GM23248 (cell line): ENCODE results near the gene IL1RAPL1. TPM values are rescaled to one million over a fixed set of nuclear protein-coding genes. Genes with fewer than 3 reads are reported as not detected.

Experiments used
- DNase-seq: peaks from one replicate; pipeline ENCODE4 v3.0.0-alpha.2; 2015
- H2AFZ ChIP-seq: fragments of 200-600 bp; sonication (generic); 2 replicates; pipeline ENCODE4 v1.6.1; 2016; ENCODE audit warnings: antibody characterized with exemption
- H3F3A ChIP-seq: fragments of 200-600 bp; sonication (generic); 2 replicates; pipeline ENCODE4 v1.6.1; 2016; ENCODE audit warnings: mild to moderate bottlenecking, antibody characterized with exemption, mixed run types; ENCODE audit not compliant: insufficient read depth
- H3K27ac ChIP-seq: fragments of 200-600 bp; sonication (generic); 2 replicates; pipeline ENCODE4 v1.5.1; 2016; ENCODE audit warnings: mild to moderate bottlenecking
- H3K27me3 ChIP-seq: fragments of 200-600 bp; sonication (generic); replicated peaks from 2 replicates; pipeline ENCODE4 v1.6.1; 2016; ENCODE audit warnings: mild to moderate bottlenecking; ENCODE audit not compliant: insufficient read depth
- H3K36me3 ChIP-seq: fragments of 200-600 bp; sonication (generic); 2 replicates; pipeline ENCODE4 v1.6.1; 2016; ENCODE audit warnings: low read depth, mild to moderate bottlenecking
- H3K4me1 ChIP-seq: fragments of 200-600 bp; sonication (generic); 2 replicates; pipeline ENCODE4 v1.6.1; 2016; ENCODE audit warnings: mild to moderate bottlenecking; ENCODE audit not compliant: insufficient read depth
- H3K4me2 ChIP-seq: fragments of 200-600 bp; sonication (generic); one replicate; pipeline ENCODE4 v1.6.1; 2016; ENCODE audit warnings: mild to moderate bottlenecking; ENCODE audit not compliant: unreplicated experiment
- H3K4me3 ChIP-seq: fragments of 200-600 bp; sonication (generic); 2 replicates; pipeline ENCODE4 v1.5.1; 2016; ENCODE audit warnings: mild to moderate bottlenecking
- H3K79me2 ChIP-seq: fragments of 200-600 bp; sonication (generic); 2 replicates; pipeline ENCODE4 v1.6.1; 2016; ENCODE audit warnings: mild to moderate bottlenecking; ENCODE audit not compliant: insufficient read depth
- H3K9ac ChIP-seq: fragments of 200-600 bp; sonication (generic); 2 replicates; pipeline ENCODE4 v1.6.1; 2016; ENCODE audit warnings: mild to moderate bottlenecking
- H3K9me2 ChIP-seq: fragments of 200-600 bp; sonication (generic); 2 replicates; pipeline ENCODE4 v1.6.1; 2016; ENCODE audit warnings: mixed run types, mild to moderate bottlenecking, moderate library complexity; ENCODE audit not compliant: insufficient read depth
- H3K9me3 ChIP-seq: fragments of 200-600 bp; sonication (generic); one replicate; pipeline ENCODE4 v1.6.1; 2017; ENCODE audit warnings: low read depth
- H4K20me1 ChIP-seq: fragments of 200-600 bp; sonication (generic); 2 replicates; pipeline ENCODE4 v1.6.0; 2016; ENCODE audit not compliant: insufficient read depth
- EZH2 ChIP-seq: fragments of 200-600 bp; sonication (generic); IDR thresholded peaks from 2 replicates; pipeline ENCODE4 v1.6.1; 2018; ENCODE audit warnings: antibody characterized with exemption, mild to moderate bottlenecking; ENCODE audit not compliant: insufficient read depth, poor library complexity, severe bottlenecking
- EZH2phosphoT487 ChIP-seq: fragments of 200-600 bp; sonication (generic); IDR thresholded peaks from 2 replicates; pipeline ENCODE4 v1.6.1; 2018; ENCODE audit warnings: antibody characterized with exemption, moderate library complexity, mild to moderate bottlenecking, low read depth; ENCODE audit not compliant: insufficient read depth
- WGBS, 2 experiments: methylation state at CpG; one replicate each; pipeline ENCODE4 v1.1.6; 2015 to 2017; ENCODE audit warnings: low lambda C conversion rate in 2 of 2, low coverage in 1 of 2; ENCODE audit errors: missing lambda C conversion rate in 2 of 2; 5-methylcytosine and 5-hydroxymethylcytosine counted together
- in situ Hi-C: fragments of 300-500 bp; cut with MboI; formaldehyde crosslinking; loops from 2 replicates; pipeline ENCODE4 v1.15.0; 2020
- polyA plus RNA-seq: library from polyadenylated mRNA; unstranded; fragments of >200 nt; fragmentation: Nextera tagmentation; extraction: Ambion mirVana; gene quantifications from 2 replicates; pipeline ENCODE4 v1.2.1, GENCODE V29; 2016
- total RNA-seq: library from RNA; depleted of rRNA; stranded (reverse); fragments of >200 nt; shearing (Covaris generic); gene quantifications from 2 replicates; pipeline ENCODE4 v1.2.3, GENCODE V29; 2014

The IL1RAPL1 gene
- total and polyA plus RNA-seq, 2 experiments from 2014 or later: not detected

DNA sequence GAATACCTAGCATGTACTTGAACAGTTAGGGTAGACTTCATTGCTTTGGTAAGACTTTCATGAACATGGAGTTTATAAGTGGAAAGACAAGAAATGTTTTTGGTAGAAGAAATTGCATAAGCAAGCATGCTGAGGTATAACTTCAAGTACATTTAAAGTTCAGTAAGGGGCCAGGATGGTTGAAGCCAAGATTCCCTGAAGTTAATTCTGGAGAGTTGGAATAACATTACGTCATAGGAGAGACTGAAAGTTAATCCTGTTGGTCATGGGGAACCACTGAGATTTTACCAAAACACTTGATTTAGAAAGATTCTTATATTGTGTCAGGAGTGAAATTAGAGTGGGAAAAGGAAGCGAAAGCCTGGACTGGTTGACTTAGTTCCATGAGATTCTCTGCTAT, 860.6 kb downstream of the IL1RAPL1 start:
- WGBS, 2 experiments: 14 to 20% methylated on average over 2 of the region's 2 CpGs
- no peak overlapping the region for H3K9ac ChIP-seq
- in situ Hi-C loops: no loop called here
- no peak overlapping the region for H2AFZ ChIP-seq
- no peaks in the 10 kb centered on the region for H3K9me3 ChIP-seq
- no peaks in the 10 kb centered on the region for H3F3A ChIP-seq
- H3K27me3 ChIP-seq: no peaks in the 10 kb centered on the region
- H3K4me2 ChIP-seq: no peak overlapping the region
- no peaks in the 10 kb centered on the region for H4K20me1 ChIP-seq
- no peak for DNase-seq
- no peak overlapping the region for H3K4me3 ChIP-seq
- no peak for TF ChIP-seq EZH2
- no peak for TF ChIP-seq EZH2phosphoT487
- H3K9me2 ChIP-seq: no peaks in the 10 kb centered on the region
- H3K4me1 ChIP-seq: no peaks in the 10 kb centered on the region
- no peak overlapping the region for H3K27ac ChIP-seq
- H3K79me2 ChIP-seq: no peaks in the 10 kb centered on the region
- no peaks in the 10 kb centered on the region for H3K36me3 ChIP-seq

DNA sequence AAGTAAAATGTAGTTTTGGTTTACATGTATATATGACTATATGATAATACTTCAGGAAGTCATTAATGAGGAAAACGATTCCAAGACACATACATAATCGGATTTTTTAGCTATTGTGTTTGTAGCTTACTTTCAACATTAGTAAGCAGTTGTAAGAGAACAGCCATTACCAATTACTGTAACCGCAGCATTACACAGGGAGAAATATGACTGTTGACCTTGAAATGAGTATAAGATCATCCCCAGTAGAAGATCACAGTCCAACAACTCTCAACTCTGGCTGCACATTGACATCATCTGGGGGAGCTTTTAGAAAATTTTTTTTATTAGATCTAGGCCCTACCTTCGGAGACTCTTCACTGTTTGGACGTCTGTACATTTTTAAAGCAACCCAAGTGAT, 866.1 kb downstream of the IL1RAPL1 start:
- Histone ChIP-seq H2AFZ (no peak overlapping the region), H3K79me2 (no peaks in the 10 kb centered on the region), H3K4me3 (no peak overlapping the region), H3K9me3 (no peaks in the 10 kb centered on the region), H3K9ac (no peak overlapping the region), H3K4me1 (no peaks in the 10 kb centered on the region), H3F3A (no peaks in the 10 kb centered on the region), H3K27me3 (no peaks in the 10 kb centered on the region), H3K4me2 (no peak overlapping the region), H3K27ac (no peak overlapping the region), H4K20me1 (no peaks in the 10 kb centered on the region), H3K36me3 (no peaks in the 10 kb centered on the region), H3K9me2 (no peaks in the 10 kb centered on the region)
- DNase-seq: peak; percentile 43
- 13 to 19% methylated on average over 5 of the region's 5 CpGs for whole genome bisulfite sequencing, 2 experiments
- TF ChIP-seq EZH2phosphoT487 (no peak), EZH2 (no peak)
- in situ Hi-C loops: no loop called here

DNA sequence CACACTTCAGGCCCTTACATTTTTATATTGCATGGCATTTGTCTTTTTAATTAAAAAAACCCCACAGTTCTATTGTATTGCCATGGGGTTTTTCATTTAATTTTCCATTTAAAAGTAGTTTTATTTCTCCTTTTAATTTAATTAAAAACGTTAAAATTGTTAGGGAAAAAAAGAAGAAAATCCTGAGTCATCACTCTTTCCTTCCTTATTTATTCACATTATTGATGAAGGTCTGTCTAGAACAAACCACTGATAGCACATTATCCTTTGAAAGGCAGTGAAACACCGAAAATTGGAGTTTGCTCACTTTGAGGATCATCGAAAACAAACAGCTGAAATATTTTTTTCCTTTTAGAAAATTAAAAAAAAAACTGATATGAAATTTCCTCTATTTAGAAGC, 868.5 kb downstream of the IL1RAPL1 start:
- H3K79me2 ChIP-seq: no peaks in the 10 kb centered on the region
- H3K4me3 ChIP-seq: no peak overlapping the region
- H3K4me2 ChIP-seq: no peak overlapping the region
- H3K4me1 ChIP-seq: no peaks in the 10 kb centered on the region
- no peak overlapping the region for H2AFZ ChIP-seq
- H3K9ac ChIP-seq: no peak overlapping the region
- WGBS, 2 experiments: 38 to 52% methylated on average over 3 of the region's 3 CpGs
- no peaks in the 10 kb centered on the region for H4K20me1 ChIP-seq
- no peak for DNase-seq
- H3K27me3 ChIP-seq: no peaks in the 10 kb centered on the region
- no peaks in the 10 kb centered on the region for H3F3A ChIP-seq
- TF ChIP-seq EZH2 (no peak), EZH2phosphoT487 (no peak)
- no peaks in the 10 kb centered on the region for H3K9me3 ChIP-seq
- H3K9me2 ChIP-seq: no peaks in the 10 kb centered on the region
- in situ Hi-C loops: no loop called here
- no peaks in the 10 kb centered on the region for H3K36me3 ChIP-seq
- no peak overlapping the region for H3K27ac ChIP-seq

DNA sequence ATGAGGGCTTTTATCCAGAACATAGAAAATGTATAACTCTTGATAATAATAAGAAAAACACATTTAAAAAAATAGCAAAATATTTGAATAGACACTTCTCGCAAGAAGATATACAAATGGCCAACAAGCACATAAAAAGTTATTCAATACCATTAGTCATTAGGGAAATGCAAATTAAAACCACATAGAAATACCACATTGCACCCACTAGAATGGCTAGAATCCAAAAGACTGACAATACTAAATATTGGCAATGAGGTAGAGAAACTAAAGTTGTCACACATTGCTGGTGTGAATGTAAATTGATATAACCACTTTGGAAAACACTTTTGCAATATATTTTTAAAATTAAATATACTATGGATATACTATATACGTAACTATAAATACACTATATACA, 873.8 kb downstream of the IL1RAPL1 start:
- no peaks in the 10 kb centered on the region for H3K9me3 ChIP-seq
- 33 to 50% methylated on average over 2 of the region's 2 CpGs for WGBS, 2 experiments

DNA sequence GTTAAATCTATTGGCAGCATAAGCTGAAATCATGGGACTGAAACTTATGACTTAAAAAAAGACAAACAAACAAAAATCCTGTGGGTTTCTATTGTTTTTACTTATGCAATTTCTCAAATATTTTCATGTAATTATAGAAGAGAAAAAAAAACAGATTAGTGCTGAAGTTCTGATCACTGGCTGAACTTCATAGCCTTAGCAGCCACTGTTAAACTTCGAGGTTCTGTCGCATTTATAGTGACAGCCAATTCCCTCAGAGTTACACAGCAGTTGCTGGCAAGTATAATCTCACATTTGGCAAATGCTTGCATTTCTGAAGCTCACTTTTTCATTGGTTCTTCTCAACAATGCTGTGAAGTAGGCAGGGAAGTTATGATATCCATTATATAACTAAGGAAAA, 879.2 kb downstream of the IL1RAPL1 start:
- H3K79me2 ChIP-seq: no peaks in the 10 kb centered on the region
- no peaks in the 10 kb centered on the region for H3K4me1 ChIP-seq
- in situ Hi-C loops: no loop called here
- H3K36me3 ChIP-seq: no peaks in the 10 kb centered on the region
- H3K27ac ChIP-seq: no peak overlapping the region
- H4K20me1 ChIP-seq: no peaks in the 10 kb centered on the region
- H3F3A ChIP-seq: no peaks in the 10 kb centered on the region
- no peak overlapping the region for H2AFZ ChIP-seq
- no peaks in the 10 kb centered on the region for H3K27me3 ChIP-seq
- no peak overlapping the region for H3K9ac ChIP-seq
- TF ChIP-seq EZH2 (no peak), EZH2phosphoT487 (no peak)
- peak; percentile 1 for DNase-seq
- H3K9me3 ChIP-seq: no peaks in the 10 kb centered on the region
- H3K4me3 ChIP-seq: no peak overlapping the region
- no peaks in the 10 kb centered on the region for H3K9me2 ChIP-seq
- no peak overlapping the region for H3K4me2 ChIP-seq
- WGBS, 2 experiments: 15 to 29% methylated on average over 2 of the region's 2 CpGs

More for the DNA sequence above, 873.8 kb downstream of the IL1RAPL1 start:
- Histone ChIP-seq H3F3A (no peaks in the 10 kb centered on the region), H2AFZ (no peak overlapping the region), H3K4me2 (no peak overlapping the region), H3K4me3 (no peak overlapping the region), H3K36me3 (no peaks in the 10 kb centered on the region), H3K4me1 (no peaks in the 10 kb centered on the region), H3K27me3 (no peaks in the 10 kb centered on the region), H3K79me2 (no peaks in the 10 kb centered on the region), H3K27ac (no peak overlapping the region), H3K9me2 (no peaks in the 10 kb centered on the region), H3K9ac (no peak overlapping the region), H4K20me1 (no peaks in the 10 kb centered on the region)
- DNase-seq: peak; percentile 1
- no peak for TF ChIP-seq EZH2phosphoT487
- TF ChIP-seq EZH2: no peak
- in situ Hi-C loops: no loop called here
